HEK293 (cell line): ENCODE data around the gene YIF1B.

ENCODE experiments used
- FEZF1 ChIP-seq: fragments of 450-650 bp; formaldehyde crosslinking; IDR thresholded peaks from 2 replicates; pipeline ENCODE4 v1.5.1; 2016; ENCODE audit warnings: missing biosample characterization, missing genetic modification characterization
- GLIS2 ChIP-seq: fragments of 450-650 bp; formaldehyde crosslinking; IDR thresholded peaks from 2 replicates; pipeline ENCODE4 v1.5.1; 2016; ENCODE audit warnings: missing biosample characterization, missing genetic modification characterization
- KLF9 ChIP-seq: fragments of 450-650 bp; formaldehyde crosslinking; IDR thresholded peaks from 2 replicates; pipeline ENCODE4 v1.5.1; 2016; ENCODE audit warnings: missing biosample characterization, missing genetic modification characterization, low read depth
- OVOL3 ChIP-seq: fragments of 450-650 bp; formaldehyde crosslinking; IDR thresholded peaks from 2 replicates; pipeline ENCODE4 v1.5.1; 2016; ENCODE audit warnings: missing biosample characterization, missing genetic modification characterization
- WT1 ChIP-seq: fragments of 450-650 bp; formaldehyde crosslinking; IDR thresholded peaks from 2 replicates; pipeline ENCODE4 v1.5.1; 2016; ENCODE audit warnings: missing biosample characterization, missing genetic modification characterization
- ZFP37 ChIP-seq: fragments of 450-650 bp; formaldehyde crosslinking; IDR thresholded peaks from 2 replicates; pipeline ENCODE4 v1.5.1; 2016; ENCODE audit warnings: missing biosample characterization, missing genetic modification characterization
- ZFP69B ChIP-seq: fragments of 450-650 bp; formaldehyde crosslinking; IDR thresholded peaks from 2 replicates; pipeline ENCODE4 v1.5.1; 2016; ENCODE audit warnings: missing biosample characterization, missing genetic modification characterization
- ZIC2 ChIP-seq: fragments of 450-650 bp; formaldehyde crosslinking; IDR thresholded peaks from 2 replicates; pipeline ENCODE4 v1.5.1; 2016; ENCODE audit warnings: missing biosample characterization, missing genetic modification characterization
- ZNF132 ChIP-seq: fragments of 450-650 bp; formaldehyde crosslinking; IDR thresholded peaks from 2 replicates; pipeline ENCODE4 v1.5.1; 2017; ENCODE audit warnings: missing biosample characterization, missing genetic modification characterization, borderline replicate concordance
- ZNF211 ChIP-seq: fragments of 450-650 bp; formaldehyde crosslinking; IDR thresholded peaks from 2 replicates; pipeline ENCODE4 v1.5.1; 2016; ENCODE audit warnings: low read depth, missing biosample characterization, missing genetic modification characterization
- ZNF292 ChIP-seq: fragments of 450-650 bp; formaldehyde crosslinking; IDR thresholded peaks from 2 replicates; pipeline ENCODE4 v1.5.1; 2016; ENCODE audit warnings: low read depth, missing biosample characterization, missing genetic modification characterization, borderline replicate concordance
- ZNF335 ChIP-seq: fragments of 450-650 bp; formaldehyde crosslinking; conservative IDR thresholded peaks from 2 replicates; pipeline ENCODE4 v1.5.1; 2016; ENCODE audit warnings: missing biosample characterization, missing genetic modification characterization
- ZNF341 ChIP-seq: fragments of 450-650 bp; formaldehyde crosslinking; IDR thresholded peaks from 2 replicates; pipeline ENCODE4; 2016; ENCODE audit warnings: low read depth, missing biosample characterization, missing genetic modification characterization
- ZNF404 ChIP-seq: fragments of 450-650 bp; formaldehyde crosslinking; IDR thresholded peaks from 2 replicates; pipeline ENCODE4 v1.5.1; 2017; ENCODE audit warnings: missing biosample characterization, missing genetic modification characterization
- ZNF416 ChIP-seq: fragments of 450-650 bp; formaldehyde crosslinking; IDR thresholded peaks from 2 replicates; pipeline ENCODE4 v1.5.1; 2016; ENCODE audit warnings: missing biosample characterization, missing genetic modification characterization
- ZNF529 ChIP-seq: fragments of 450-650 bp; formaldehyde crosslinking; IDR thresholded peaks from 2 replicates; pipeline ENCODE4 v1.5.1; 2017; ENCODE audit warnings: missing genetic modification characterization, missing biosample characterization; ENCODE audit not compliant: insufficient replicate concordance
- ZNF549 ChIP-seq: fragments of 450-650 bp; IDR thresholded peaks from 2 replicates; pipeline ENCODE4 v1.5.1; 2018; ENCODE audit warnings: missing biosample characterization, missing genetic modification characterization, mild to moderate bottlenecking, inconsistent platforms, moderate library complexity
- ZNF701 ChIP-seq: fragments of 450-650 bp; formaldehyde crosslinking; IDR thresholded peaks from 2 replicates; pipeline ENCODE4 v1.5.1; 2016; ENCODE audit warnings: missing biosample characterization, missing genetic modification characterization
- ZNF768 ChIP-seq: fragments of 450-650 bp; formaldehyde crosslinking; IDR thresholded peaks from 2 replicates; pipeline ENCODE4 v1.5.1; 2018; ENCODE audit warnings: missing biosample characterization, mild to moderate bottlenecking, missing genetic modification characterization
- ZNF776 ChIP-seq: fragments of 450-650 bp; formaldehyde crosslinking; IDR thresholded peaks from 2 replicates; pipeline ENCODE4 v1.5.0; 2017; ENCODE audit warnings: missing biosample characterization, missing genetic modification characterization, borderline replicate concordance
- ZSCAN16 ChIP-seq: fragments of 450-650 bp; formaldehyde crosslinking; IDR thresholded peaks from 2 replicates; pipeline ENCODE4 v1.5.1; 2016; ENCODE audit warnings: missing biosample characterization, missing genetic modification characterization
- TF ChIP-seq, protein P1 (sequence below): fragments of 450-650 bp; formaldehyde crosslinking; IDR thresholded peaks from 2 replicates; pipeline ENCODE4 v1.5.1; 2016; ENCODE audit warnings: missing biosample characterization, missing genetic modification characterization
- TF ChIP-seq, protein P2 (sequence below): fragments of 450-650 bp; formaldehyde crosslinking; IDR thresholded peaks from 2 replicates; pipeline ENCODE4 v1.5.1; 2016; ENCODE audit warnings: missing biosample characterization, missing genetic modification characterization
- TF ChIP-seq, protein P3 (sequence below): fragments of 450-650 bp; formaldehyde crosslinking; IDR thresholded peaks from 2 replicates; pipeline ENCODE4 v1.5.0; 2017; ENCODE audit warnings: missing biosample characterization, missing genetic modification characterization, borderline replicate concordance
- TF ChIP-seq, protein P4 (sequence below): fragments of 450-650 bp; formaldehyde crosslinking; IDR thresholded peaks from 2 replicates; pipeline ENCODE4 v1.5.1; 2017; ENCODE audit warnings: missing biosample characterization, missing genetic modification characterization
- TF ChIP-seq, protein P5 (sequence below): fragments of 450-650 bp; formaldehyde crosslinking; IDR thresholded peaks from 2 replicates; pipeline ENCODE4 v1.5.1; 2016; ENCODE audit warnings: missing biosample characterization, missing genetic modification characterization, borderline replicate concordance
- TF ChIP-seq, protein P6 (sequence below): fragments of 450-650 bp; formaldehyde crosslinking; IDR thresholded peaks from 2 replicates; pipeline ENCODE4 v1.5.1; 2016; ENCODE audit warnings: missing biosample characterization, missing genetic modification characterization

Gene YIF1B

DNA sequence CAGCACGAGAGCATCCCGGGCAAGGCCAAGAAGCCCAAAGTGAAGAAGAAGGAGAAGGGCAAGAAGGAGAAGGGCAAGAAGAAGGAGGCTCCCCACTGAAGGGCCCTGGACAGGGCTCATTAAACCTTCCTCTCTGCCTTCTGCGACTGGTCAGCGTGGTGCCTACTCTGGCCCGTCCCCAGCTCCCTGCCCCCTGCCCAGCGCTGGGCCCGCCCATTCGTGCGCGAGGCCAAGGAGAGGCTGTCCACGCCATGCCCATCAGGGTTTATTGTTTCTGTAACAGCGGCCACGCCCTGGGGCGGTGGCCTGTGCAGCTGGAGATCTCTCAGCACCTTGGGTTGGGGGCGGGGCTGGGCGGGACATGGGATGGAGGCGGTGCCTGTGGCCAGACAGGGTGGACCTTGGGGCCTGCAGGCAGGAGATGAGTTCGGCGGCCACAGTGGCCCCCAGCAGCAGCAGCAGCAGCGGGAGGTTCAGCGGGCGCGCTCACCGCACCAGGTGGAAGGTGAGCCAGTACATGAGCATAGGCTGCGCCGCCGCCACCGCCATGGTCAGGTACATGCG is 10.8 kb downstream of the YIF1B start (continued):
- TF ChIP-seq, protein P1, sequence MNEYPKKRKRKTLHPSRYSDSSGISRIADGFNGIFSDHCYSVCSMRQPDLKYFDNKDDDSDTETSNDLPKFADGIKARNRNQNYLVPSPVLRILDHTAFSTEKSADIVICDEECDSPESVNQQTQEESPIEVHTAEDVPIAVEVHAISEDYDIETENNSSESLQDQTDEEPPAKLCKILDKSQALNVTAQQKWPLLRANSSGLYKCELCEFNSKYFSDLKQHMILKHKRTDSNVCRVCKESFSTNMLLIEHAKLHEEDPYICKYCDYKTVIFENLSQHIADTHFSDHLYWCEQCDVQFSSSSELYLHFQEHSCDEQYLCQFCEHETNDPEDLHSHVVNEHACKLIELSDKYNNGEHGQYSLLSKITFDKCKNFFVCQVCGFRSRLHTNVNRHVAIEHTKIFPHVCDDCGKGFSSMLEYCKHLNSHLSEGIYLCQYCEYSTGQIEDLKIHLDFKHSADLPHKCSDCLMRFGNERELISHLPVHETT: no peak
- no peak for TF ChIP-seq ZNF768 (tag by site-specific recombination)
- no peak for TF ChIP-seq ZNF529 (tag by site-specific recombination)
- TF ChIP-seq ZNF776: no peak
- TF ChIP-seq ZNF335: peak; percentile 27; the same call in 1 of the 2 replicates
- TF ChIP-seq, protein P2, sequence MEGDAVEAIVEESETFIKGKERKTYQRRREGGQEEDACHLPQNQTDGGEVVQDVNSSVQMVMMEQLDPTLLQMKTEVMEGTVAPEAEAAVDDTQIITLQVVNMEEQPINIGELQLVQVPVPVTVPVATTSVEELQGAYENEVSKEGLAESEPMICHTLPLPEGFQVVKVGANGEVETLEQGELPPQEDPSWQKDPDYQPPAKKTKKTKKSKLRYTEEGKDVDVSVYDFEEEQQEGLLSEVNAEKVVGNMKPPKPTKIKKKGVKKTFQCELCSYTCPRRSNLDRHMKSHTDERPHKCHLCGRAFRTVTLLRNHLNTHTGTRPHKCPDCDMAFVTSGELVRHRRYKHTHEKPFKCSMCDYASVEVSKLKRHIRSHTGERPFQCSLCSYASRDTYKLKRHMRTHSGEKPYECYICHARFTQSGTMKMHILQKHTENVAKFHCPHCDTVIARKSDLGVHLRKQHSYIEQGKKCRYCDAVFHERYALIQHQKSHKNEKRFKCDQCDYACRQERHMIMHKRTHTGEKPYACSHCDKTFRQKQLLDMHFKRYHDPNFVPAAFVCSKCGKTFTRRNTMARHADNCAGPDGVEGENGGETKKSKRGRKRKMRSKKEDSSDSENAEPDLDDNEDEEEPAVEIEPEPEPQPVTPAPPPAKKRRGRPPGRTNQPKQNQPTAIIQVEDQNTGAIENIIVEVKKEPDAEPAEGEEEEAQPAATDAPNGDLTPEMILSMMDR (tag by site-specific recombination): no peak
- TF ChIP-seq ZNF211 (tag by site-specific recombination): no peak
- no peak for TF ChIP-seq ZNF549 (tag by site-specific recombination)
- 0 out of 2 replicates have a peak, but pooled peaks have one; percentile 35 for TF ChIP-seq ZFP69B
- TF ChIP-seq, protein P3, sequence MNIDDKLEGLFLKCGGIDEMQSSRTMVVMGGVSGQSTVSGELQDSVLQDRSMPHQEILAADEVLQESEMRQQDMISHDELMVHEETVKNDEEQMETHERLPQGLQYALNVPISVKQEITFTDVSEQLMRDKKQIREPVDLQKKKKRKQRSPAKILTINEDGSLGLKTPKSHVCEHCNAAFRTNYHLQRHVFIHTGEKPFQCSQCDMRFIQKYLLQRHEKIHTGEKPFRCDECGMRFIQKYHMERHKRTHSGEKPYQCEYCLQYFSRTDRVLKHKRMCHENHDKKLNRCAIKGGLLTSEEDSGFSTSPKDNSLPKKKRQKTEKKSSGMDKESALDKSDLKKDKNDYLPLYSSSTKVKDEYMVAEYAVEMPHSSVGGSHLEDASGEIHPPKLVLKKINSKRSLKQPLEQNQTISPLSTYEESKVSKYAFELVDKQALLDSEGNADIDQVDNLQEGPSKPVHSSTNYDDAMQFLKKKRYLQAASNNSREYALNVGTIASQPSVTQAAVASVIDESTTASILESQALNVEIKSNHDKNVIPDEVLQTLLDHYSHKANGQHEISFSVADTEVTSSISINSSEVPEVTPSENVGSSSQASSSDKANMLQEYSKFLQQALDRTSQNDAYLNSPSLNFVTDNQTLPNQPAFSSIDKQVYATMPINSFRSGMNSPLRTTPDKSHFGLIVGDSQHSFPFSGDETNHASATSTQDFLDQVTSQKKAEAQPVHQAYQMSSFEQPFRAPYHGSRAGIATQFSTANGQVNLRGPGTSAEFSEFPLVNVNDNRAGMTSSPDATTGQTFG (tag by site-specific recombination): no peak
- no peak for TF ChIP-seq FEZF1 (tag by site-specific recombination)
- peak; percentile 40; the same call in 1 of the 2 replicates for TF ChIP-seq KLF9
- TF ChIP-seq OVOL3 (tag by site-specific recombination): no peak
- TF ChIP-seq, protein P4, sequence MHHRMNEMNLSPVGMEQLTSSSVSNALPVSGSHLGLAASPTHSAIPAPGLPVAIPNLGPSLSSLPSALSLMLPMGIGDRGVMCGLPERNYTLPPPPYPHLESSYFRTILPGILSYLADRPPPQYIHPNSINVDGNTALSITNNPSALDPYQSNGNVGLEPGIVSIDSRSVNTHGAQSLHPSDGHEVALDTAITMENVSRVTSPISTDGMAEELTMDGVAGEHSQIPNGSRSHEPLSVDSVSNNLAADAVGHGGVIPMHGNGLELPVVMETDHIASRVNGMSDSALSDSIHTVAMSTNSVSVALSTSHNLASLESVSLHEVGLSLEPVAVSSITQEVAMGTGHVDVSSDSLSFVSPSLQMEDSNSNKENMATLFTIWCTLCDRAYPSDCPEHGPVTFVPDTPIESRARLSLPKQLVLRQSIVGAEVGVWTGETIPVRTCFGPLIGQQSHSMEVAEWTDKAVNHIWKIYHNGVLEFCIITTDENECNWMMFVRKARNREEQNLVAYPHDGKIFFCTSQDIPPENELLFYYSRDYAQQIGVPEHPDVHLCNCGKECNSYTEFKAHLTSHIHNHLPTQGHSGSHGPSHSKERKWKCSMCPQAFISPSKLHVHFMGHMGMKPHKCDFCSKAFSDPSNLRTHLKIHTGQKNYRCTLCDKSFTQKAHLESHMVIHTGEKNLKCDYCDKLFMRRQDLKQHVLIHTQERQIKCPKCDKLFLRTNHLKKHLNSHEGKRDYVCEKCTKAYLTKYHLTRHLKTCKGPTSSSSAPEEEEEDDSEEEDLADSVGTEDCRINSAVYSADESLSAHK (tag by site-specific recombination): no peak
- TF ChIP-seq, protein P5, sequence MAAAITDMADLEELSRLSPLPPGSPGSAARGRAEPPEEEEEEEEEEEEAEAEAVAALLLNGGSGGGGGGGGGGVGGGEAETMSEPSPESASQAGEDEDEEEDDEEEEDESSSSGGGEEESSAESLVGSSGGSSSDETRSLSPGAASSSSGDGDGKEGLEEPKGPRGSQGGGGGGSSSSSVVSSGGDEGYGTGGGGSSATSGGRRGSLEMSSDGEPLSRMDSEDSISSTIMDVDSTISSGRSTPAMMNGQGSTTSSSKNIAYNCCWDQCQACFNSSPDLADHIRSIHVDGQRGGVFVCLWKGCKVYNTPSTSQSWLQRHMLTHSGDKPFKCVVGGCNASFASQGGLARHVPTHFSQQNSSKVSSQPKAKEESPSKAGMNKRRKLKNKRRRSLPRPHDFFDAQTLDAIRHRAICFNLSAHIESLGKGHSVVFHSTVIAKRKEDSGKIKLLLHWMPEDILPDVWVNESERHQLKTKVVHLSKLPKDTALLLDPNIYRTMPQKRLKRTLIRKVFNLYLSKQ (tag by site-specific recombination): no peak
- TF ChIP-seq ZNF132 (tag by site-specific recombination): no peak
- peak; percentile 45; the same call in 1 of the 2 replicates for TF ChIP-seq GLIS2
- no peak for TF ChIP-seq ZNF404 (tag by site-specific recombination)
- peak; percentile 39; the same call in 1 of the 2 replicates for TF ChIP-seq WT1 (tag by site-specific recombination)
- no peak for TF ChIP-seq ZNF292
- no peak for TF ChIP-seq ZSCAN16
- no peak for TF ChIP-seq ZNF701 (tag by site-specific recombination)
- TF ChIP-seq ZIC2 (tag by site-specific recombination): peak; percentile 54
- TF ChIP-seq ZFP37 (tag by site-specific recombination): no peak
- 0 out of 2 replicates have a peak, but pooled peaks have one; percentile 14 for TF ChIP-seq ZNF341 (tag by site-specific recombination)
- TF ChIP-seq, protein P6, sequence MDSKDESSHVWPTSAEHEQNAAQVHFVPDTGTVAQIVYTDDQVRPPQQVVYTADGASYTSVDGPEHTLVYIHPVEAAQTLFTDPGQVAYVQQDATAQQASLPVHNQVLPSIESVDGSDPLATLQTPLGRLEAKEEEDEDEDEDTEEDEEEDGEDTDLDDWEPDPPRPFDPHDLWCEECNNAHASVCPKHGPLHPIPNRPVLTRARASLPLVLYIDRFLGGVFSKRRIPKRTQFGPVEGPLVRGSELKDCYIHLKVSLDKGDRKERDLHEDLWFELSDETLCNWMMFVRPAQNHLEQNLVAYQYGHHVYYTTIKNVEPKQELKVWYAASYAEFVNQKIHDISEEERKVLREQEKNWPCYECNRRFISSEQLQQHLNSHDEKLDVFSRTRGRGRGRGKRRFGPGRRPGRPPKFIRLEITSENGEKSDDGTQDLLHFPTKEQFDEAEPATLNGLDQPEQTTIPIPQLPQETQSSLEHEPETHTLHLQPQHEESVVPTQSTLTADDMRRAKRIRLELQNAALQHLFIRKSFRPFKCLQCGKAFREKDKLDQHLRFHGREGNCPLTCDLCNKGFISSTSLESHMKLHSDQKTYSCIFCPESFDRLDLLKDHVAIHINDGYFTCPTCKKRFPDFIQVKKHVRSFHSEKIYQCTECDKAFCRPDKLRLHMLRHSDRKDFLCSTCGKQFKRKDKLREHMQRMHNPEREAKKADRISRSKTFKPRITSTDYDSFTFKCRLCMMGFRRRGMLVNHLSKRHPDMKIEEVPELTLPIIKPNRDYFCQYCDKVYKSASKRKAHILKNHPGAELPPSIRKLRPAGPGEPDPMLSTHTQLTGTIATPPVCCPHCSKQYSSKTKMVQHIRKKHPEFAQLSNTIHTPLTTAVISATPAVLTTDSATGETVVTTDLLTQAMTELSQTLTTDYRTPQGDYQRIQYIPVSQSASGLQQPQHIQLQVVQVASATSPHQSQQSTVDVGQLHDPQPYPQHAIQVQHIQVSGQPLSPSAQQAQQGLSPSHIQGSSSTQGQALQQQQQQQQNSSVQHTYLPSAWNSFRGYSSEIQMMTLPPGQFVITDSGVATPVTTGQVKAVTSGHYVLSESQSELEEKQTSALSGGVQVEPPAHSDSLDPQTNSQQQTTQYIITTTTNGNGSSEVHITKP (tag by site-specific recombination): no peak
- no peak for TF ChIP-seq ZNF416 (tag by site-specific recombination)
